ENCODE data around the gene LRRC52. TPM values are rescaled to one million over a fixed set of nuclear protein-coding genes. Genes with fewer than 3 reads are reported as not detected.

LRRC52 gene
- total and polyA plus RNA-seq, 2 of the 8 experiments (the other 6 are each of a cell fraction or from before 2014, with no cell fraction given) = 0.05 TPM; not detected in 1

DNA sequence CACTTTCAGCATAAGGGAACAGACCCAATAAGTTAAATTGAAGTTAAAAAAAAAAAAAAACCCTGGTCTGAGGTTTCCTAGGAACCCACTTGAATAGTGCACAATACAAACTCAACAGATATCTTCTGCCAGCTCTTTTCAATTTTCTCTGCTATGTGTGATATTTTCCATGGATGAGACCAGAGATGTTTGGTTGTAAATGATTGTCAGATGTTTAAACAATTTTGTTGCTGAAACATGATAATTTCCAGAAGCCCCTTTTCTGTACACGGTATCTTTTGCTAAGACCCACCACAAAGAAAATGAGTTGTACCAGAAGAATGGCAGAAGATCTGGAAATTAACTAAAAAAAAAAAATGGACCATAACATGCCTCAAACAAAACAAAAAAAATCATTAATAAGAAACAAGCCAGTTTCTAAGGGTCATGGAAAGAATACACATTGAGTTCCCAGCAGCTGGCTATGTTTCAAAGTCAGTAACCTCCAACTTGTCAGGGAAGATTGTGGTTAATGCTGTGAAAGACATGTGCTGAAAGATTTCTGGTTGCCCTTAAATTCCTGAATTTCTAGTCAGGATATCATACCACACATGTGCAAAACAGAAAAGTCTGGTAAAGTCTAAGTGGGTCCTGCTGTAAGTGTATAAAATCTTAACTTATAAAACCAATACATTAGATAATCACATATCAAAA, 51.6 kb downstream of the LRRC52 start (continued):
- TF ChIP-seq NANOG (IDR thresholded peaks at IDR 0.05; ENCODE audit: insufficient read depth, low read depth, low read length, poor library complexity, severe bottlenecking) (no peak), BRCA1 (IDR thresholded peaks at IDR 0.05; ENCODE audit: low read depth, low read length) (no peak)
- TF ChIP-seq, protein P1, sequence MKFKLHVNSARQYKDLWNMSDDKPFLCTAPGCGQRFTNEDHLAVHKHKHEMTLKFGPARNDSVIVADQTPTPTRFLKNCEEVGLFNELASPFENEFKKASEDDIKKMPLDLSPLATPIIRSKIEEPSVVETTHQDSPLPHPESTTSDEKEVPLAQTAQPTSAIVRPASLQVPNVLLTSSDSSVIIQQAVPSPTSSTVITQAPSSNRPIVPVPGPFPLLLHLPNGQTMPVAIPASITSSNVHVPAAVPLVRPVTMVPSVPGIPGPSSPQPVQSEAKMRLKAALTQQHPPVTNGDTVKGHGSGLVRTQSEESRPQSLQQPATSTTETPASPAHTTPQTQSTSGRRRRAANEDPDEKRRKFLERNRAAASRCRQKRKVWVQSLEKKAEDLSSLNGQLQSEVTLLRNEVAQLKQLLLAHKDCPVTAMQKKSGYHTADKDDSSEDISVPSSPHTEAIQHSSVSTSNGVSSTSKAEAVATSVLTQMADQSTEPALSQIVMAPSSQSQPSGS (IDR thresholded peaks at IDR 0.05; ENCODE audit: low read length) = no peak
